PFSK-1 (cell line): ENCODE results near the gene DCC.

Experiments used
- FOXP2 ChIP-seq: optimal IDR thresholded peaks from 2 replicates; pipeline ENCODE3; 2011; ENCODE audit warnings: borderline replicate concordance, control low read depth, inconsistent platforms; ENCODE audit not compliant: insufficient read depth; ENCODE audit errors: extremely low read length, extremely low read depth
- POLR2AphosphoS5 ChIP-seq: IDR thresholded peaks from 2 replicates; pipeline ENCODE4 v1.6.1; 2012; ENCODE audit warnings: low read depth, mild to moderate bottlenecking, control low read depth, low read length, moderate library complexity
- SIN3A ChIP-seq: IDR thresholded peaks from 2 replicates; pipeline ENCODE4 v1.6.1; 2012; ENCODE audit warnings: mild to moderate bottlenecking, low read length, moderate library complexity, borderline replicate concordance; ENCODE audit not compliant: insufficient read depth
- TAF1 ChIP-seq: IDR thresholded peaks from 2 replicates; pipeline ENCODE4 v1.6.1; 2012; ENCODE audit warnings: low read length, control low read depth, borderline replicate concordance; ENCODE audit not compliant: insufficient read depth
- TF ChIP-seq, protein P1 (sequence below), 2 experiments: IDR thresholded peaks; 2 replicates each; pipeline versions ENCODE4 v1.6.1 to v1.8.0; 2011 to 2012; ENCODE audit warnings: low read depth in 2 of 2, low read length in 2 of 2, control low read depth in 1 of 2, inconsistent platforms in 1 of 2, mild to moderate bottlenecking in 1 of 2, moderate library complexity in 1 of 2; ENCODE audit not compliant: insufficient read depth in 1 of 2

Gene DCC

DNA sequence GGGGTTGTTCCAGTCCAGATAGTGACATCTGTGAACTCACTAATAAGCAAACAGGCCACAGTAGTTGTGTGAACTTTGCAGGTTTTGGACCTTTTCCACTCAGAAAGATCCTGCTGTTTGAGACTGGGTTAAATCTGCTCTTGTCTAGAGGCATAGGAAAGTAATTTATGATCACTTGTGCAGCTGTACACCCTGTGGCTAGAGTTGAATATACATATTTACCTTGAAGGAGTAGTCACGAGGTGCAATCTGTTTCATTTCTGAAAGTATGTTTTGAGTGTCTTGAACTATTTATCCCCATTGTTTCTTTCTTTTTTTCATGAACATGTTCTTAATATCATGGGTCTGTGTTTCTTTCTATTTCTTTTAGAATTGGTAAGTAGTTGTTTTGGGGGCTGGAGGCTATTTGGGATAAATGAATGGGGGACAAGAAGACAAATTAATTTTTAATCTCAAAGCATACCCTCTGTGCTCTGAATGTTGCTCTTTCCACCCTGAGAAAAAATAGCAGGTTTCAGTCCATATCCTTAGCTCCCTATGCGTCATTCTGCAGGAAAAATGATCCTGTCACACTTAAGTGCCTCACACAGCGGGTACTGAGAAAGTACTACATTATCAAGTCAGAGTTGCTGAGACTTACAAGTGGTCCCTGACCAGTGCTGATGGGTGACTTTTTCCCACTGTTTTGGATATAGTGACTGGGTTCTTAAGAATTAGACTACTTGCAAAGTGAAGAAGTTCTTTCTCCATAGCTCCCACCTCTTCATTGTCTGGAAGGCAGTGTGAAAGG lies 28.2 kb downstream of the DCC start:
- TF ChIP-seq FOXP2, result no peak
- no peak for TF ChIP-seq TAF1
- no peak for TF ChIP-seq POLR2AphosphoS5
- no peak for TF ChIP-seq SIN3A
- TF ChIP-seq, protein P1, sequence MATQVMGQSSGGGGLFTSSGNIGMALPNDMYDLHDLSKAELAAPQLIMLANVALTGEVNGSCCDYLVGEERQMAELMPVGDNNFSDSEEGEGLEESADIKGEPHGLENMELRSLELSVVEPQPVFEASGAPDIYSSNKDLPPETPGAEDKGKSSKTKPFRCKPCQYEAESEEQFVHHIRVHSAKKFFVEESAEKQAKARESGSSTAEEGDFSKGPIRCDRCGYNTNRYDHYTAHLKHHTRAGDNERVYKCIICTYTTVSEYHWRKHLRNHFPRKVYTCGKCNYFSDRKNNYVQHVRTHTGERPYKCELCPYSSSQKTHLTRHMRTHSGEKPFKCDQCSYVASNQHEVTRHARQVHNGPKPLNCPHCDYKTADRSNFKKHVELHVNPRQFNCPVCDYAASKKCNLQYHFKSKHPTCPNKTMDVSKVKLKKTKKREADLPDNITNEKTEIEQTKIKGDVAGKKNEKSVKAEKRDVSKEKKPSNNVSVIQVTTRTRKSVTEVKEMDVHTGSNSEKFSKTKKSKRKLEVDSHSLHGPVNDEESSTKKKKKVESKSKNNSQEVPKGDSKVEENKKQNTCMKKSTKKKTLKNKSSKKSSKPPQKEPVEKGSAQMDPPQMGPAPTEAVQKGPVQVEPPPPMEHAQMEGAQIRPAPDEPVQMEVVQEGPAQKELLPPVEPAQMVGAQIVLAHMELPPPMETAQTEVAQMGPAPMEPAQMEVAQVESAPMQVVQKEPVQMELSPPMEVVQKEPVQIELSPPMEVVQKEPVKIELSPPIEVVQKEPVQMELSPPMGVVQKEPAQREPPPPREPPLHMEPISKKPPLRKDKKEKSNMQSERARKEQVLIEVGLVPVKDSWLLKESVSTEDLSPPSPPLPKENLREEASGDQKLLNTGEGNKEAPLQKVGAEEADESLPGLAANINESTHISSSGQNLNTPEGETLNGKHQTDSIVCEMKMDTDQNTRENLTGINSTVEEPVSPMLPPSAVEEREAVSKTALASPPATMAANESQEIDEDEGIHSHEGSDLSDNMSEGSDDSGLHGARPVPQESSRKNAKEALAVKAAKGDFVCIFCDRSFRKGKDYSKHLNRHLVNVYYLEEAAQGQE (IDR thresholded peaks at IDR 0.05; ENCODE audit: insufficient read depth in 1 of 2, low read depth in 2 of 2, low read length in 2 of 2), result no peak

- no peak for TF ChIP-seq FOXP2
Measured at GRCh38 chr18:52370841-52371240, 30.8 kb downstream of the DCC start.

GRCh38 chr18:52376104-52376503 lies 36.1 kb downstream of the DCC start:
- TF ChIP-seq FOXP2 (no peak), POLR2AphosphoS5 (no peak), SIN3A (no peak), TAF1 (no peak)
- TF ChIP-seq, protein P1 (IDR thresholded peaks at IDR 0.05; ENCODE audit: insufficient read depth in 1 of 2, low read depth in 2 of 2, low read length in 2 of 2), result no peak

- no peak for TF ChIP-seq TAF1
- no peak for TF ChIP-seq FOXP2
- TF ChIP-seq, protein P1 (IDR thresholded peaks at IDR 0.05; ENCODE audit: insufficient read depth in 1 of 2, low read depth in 2 of 2, low read length in 2 of 2), result no peak
- TF ChIP-seq POLR2AphosphoS5, result no peak
- no peak for TF ChIP-seq SIN3A
Measured at GRCh38 chr18:52377094-52377493, 37.1 kb downstream of the DCC start.

GRCh38 chr18:52386306-52386705 lies 46.3 kb downstream of the DCC start:
- TF ChIP-seq POLR2AphosphoS5 (no peak), TAF1 (no peak), SIN3A (no peak)
- TF ChIP-seq, protein P1 (IDR thresholded peaks at IDR 0.05; ENCODE audit: insufficient read depth in 1 of 2, low read depth in 2 of 2, low read length in 2 of 2), result no peak
